ENCODE results near the gene DCAF4. TPM values are rescaled to one million over a fixed set of nuclear protein-coding genes. Genes with fewer than 3 reads are reported as not detected.
"Not testable (repeated sequence)": the region's sequence is repeated elsewhere in the genome, so short reads cannot be mapped to it uniquely, and the experiment has no call there.

Gene DCAF4
- total RNA-seq, 1 donor from 2014 or later: 26.0 TPM

DNA sequence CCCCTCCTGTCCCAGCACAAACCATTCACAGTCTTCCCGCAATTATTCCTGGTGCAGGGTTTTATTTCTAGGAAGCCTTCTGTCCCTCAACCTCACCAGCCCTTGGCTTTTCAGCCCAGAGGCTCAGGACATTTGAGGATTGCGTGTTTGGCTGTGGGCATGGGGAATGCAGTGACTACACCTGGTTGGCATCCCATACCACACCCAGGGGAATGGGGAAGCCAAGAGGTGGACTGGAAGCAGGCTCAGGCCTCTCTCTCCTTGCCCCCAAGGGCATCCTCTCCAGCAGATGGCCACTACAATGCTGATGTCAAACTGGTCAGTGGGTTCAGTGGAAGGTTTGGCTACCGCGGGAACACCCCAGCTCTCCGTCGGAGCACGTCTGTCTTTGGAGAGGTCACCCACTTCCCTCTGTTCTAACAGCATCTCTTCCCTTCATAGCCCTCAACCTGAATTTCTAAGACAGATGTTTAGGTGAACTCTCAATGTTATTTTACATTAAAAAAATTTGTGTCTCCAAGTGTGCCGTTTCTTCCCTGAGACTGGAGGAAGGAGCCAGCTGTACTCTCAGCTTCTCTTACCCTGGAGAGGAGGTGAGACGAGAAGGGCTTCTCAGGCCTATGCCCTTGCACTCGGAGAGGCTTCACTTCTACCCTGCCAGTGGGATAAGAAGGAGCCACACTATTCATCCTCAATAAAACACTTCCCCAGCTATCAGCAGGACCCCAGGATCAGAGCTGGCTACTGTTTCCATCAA is 35.5 kb downstream of the DCAF4 start:
- H3K4me3 Mint-ChIP-seq (ENCODE audit: unreplicated experiment): no peak overlapping the region
- H3K36me3 Mint-ChIP-seq (ENCODE audit: low read depth): peaks cover 24% of the 10 kb centered on the region
- H3K4me1 Mint-ChIP-seq (ENCODE audit: low read depth): peaks cover 14% of the 10 kb centered on the region
- no peaks in the 10 kb centered on the region for H3K27me3 Mint-ChIP-seq (ENCODE audit: low read depth)
- peak overlapping the region; percentile 66 for H3K27ac Mint-ChIP-seq (ENCODE audit: unreplicated experiment)
- no peak for DNase-seq (ENCODE audit: low spot score)
- TF ChIP-seq, protein P1, sequence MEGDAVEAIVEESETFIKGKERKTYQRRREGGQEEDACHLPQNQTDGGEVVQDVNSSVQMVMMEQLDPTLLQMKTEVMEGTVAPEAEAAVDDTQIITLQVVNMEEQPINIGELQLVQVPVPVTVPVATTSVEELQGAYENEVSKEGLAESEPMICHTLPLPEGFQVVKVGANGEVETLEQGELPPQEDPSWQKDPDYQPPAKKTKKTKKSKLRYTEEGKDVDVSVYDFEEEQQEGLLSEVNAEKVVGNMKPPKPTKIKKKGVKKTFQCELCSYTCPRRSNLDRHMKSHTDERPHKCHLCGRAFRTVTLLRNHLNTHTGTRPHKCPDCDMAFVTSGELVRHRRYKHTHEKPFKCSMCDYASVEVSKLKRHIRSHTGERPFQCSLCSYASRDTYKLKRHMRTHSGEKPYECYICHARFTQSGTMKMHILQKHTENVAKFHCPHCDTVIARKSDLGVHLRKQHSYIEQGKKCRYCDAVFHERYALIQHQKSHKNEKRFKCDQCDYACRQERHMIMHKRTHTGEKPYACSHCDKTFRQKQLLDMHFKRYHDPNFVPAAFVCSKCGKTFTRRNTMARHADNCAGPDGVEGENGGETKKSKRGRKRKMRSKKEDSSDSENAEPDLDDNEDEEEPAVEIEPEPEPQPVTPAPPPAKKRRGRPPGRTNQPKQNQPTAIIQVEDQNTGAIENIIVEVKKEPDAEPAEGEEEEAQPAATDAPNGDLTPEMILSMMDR (IDR thresholded peaks at IDR 0.05): no peak
- no peaks in the 10 kb centered on the region for H3K9me3 Mint-ChIP-seq (ENCODE audit: low read depth)

DNA sequence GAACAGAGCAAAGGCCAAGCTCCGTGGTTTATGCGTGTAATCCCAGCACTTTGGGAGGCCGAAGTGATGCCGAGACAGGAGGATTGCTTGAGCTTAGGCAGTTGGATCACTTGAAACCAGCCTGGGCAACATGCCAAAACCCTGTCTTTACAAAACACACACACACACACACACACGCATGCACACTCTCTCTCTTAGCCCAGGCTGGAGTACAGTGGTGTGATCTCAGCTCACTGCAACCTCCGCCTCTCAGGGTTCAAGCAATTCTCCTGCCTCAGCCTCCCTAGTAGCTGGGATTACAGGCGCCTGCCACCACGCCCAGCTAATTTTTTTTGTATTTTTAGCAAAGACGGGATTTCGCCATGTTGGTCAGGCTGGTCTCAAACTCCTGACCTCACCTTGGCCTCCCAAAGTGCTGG is 36.1 kb downstream of the DCAF4 start:
- Mint-ChIP-seq H3K36me3 (ENCODE audit: low read depth) (peaks cover 23% of the 10 kb centered on the region), H3K4me1 (ENCODE audit: low read depth) (peaks cover 14% of the 10 kb centered on the region), H3K27ac (ENCODE audit: unreplicated experiment) (peak overlapping the region; percentile 66)
- H3K27me3 Mint-ChIP-seq (ENCODE audit: low read depth); DNase-seq (ENCODE audit: low spot score); H3K4me3 Mint-ChIP-seq (ENCODE audit: unreplicated experiment); H3K9me3 Mint-ChIP-seq (ENCODE audit: low read depth): not testable (repeated sequence)

DNA sequence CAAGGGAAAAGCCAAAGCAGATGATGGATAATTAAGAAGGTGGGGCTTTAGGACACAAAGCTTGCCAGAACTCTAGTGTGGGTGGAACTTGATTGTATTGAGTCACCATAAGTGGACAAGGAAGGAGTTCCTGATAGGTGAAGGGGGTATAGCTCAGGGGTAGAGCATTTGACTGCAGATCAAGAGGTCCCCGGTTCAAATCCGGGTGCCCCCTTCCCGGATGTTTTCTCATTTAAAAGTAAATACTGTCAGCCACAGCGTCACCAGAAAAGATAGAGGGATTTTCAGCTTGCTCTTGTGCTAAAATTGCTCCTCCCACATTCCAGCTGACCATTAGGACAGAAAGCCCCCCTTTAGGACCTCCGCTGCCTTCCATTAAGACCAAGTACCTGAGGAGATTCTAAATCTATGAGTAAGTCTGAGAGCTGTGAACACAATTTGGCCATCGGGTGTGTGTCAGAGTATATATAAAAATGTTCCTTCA is 36.6 kb downstream of the DCAF4 start:
- Mint-ChIP-seq H3K27me3 (ENCODE audit: low read depth) (no peaks in the 10 kb centered on the region), H3K4me3 (ENCODE audit: unreplicated experiment) (no peak overlapping the region), H3K27ac (ENCODE audit: unreplicated experiment) (no peak overlapping the region), H3K36me3 (ENCODE audit: low read depth) (peaks cover 23% of the 10 kb centered on the region), H3K9me3 (ENCODE audit: low read depth) (no peaks in the 10 kb centered on the region), H3K4me1 (ENCODE audit: low read depth) (peaks cover 14% of the 10 kb centered on the region)
- TF ChIP-seq, protein P1 (IDR thresholded peaks at IDR 0.05): no peak
- no peak for DNase-seq (ENCODE audit: low spot score)

DNA sequence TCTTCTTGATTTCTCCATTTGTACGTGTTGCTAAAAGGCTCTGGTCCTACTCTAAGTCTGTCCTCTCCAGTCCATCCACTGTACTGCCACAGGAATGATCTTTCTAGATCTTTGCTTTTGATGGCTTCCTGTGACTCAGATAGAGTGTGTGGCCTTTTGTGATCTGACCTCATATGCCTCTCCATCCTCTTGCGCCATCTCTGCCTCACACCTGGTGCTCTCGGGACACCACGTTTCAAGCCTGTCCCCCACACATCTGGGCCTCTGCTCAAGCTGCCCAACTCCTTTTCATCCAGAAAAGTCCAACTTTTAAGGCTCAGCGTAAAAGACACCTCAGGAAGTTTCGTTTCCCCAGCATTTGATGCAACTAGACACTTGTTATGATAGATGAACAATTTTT is 39.0 kb downstream of the DCAF4 start:
- no peak overlapping the region for H3K27ac Mint-ChIP-seq (ENCODE audit: unreplicated experiment)
- H3K4me3 Mint-ChIP-seq (ENCODE audit: unreplicated experiment): no peak overlapping the region
- no peaks in the 10 kb centered on the region for H3K27me3 Mint-ChIP-seq (ENCODE audit: low read depth)
- TF ChIP-seq, protein P1 (IDR thresholded peaks at IDR 0.05): no peak
- peaks cover 22% of the 10 kb centered on the region for H3K36me3 Mint-ChIP-seq (ENCODE audit: low read depth)
- H3K9me3 Mint-ChIP-seq (ENCODE audit: low read depth): no peaks in the 10 kb centered on the region
- H3K4me1 Mint-ChIP-seq (ENCODE audit: low read depth): peaks cover 14% of the 10 kb centered on the region
- DNase-seq (ENCODE audit: low spot score): no peak

DNA sequence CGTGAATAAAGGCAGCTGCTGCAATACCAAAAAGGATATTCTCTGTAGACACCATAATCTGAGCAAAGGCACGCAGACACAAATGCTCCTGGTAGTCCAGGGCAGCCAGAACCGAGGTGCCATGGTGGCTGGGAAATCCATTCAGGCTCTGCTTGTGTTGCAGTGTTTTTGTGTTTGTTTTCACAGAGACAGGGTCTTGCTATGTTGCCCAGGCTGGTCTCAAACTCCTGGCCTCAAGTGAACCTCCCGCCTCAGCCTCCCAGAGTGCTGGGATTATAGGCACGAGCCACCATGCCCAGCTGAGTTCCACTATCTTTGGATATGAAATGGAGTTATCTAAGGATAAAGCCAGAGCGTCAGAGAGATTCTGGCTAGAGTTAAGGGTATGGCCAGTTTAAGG is 39.8 kb downstream of the DCAF4 start:
- Mint-ChIP-seq H3K9me3 (ENCODE audit: low read depth) (no peaks in the 10 kb centered on the region), H3K36me3 (ENCODE audit: low read depth) (peaks cover 22% of the 10 kb centered on the region), H3K27me3 (ENCODE audit: low read depth) (no peaks in the 10 kb centered on the region), H3K27ac (ENCODE audit: unreplicated experiment) (no peak overlapping the region), H3K4me3 (ENCODE audit: unreplicated experiment) (no peak overlapping the region), H3K4me1 (ENCODE audit: low read depth) (peaks cover 14% of the 10 kb centered on the region)
- TF ChIP-seq, protein P1 (IDR thresholded peaks at IDR 0.05): no peak
- no peak for DNase-seq (ENCODE audit: low spot score)

DNA sequence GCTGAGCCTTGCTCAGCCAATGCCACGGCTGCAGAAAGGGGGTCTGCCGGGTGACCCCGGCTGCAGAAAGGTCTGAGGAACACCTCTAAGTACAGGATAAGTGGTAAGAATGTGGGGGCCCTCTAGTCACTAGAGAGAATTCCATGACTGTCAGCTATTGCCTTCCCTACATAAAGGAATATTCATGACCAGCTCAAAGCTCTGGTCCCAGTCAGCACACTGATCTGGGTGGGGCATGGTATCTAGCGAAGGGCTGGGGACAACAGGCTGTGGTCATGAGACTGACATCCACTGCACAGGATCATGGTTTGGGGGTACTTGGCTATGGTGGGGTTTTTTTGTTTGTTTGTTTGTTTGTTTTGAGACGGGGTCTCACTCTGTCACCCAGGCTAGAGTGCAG is 42.1 kb downstream of the DCAF4 start:
- DNase-seq (ENCODE audit: low spot score): no peak
- H3K27ac Mint-ChIP-seq (ENCODE audit: unreplicated experiment): no peak overlapping the region
- H3K36me3 Mint-ChIP-seq (ENCODE audit: low read depth): peaks cover 22% of the 10 kb centered on the region
- no peaks in the 10 kb centered on the region for H3K27me3 Mint-ChIP-seq (ENCODE audit: low read depth)
- H3K4me1 Mint-ChIP-seq (ENCODE audit: low read depth): no peaks in the 10 kb centered on the region
- H3K9me3 Mint-ChIP-seq (ENCODE audit: low read depth): no peaks in the 10 kb centered on the region
- no peak overlapping the region for H3K4me3 Mint-ChIP-seq (ENCODE audit: unreplicated experiment)
- TF ChIP-seq, protein P1 (IDR thresholded peaks at IDR 0.05): no peak
